GM18870 (cell line): ENCODE results near the gene PTGES2.
A peak's percentile ranks its signal among the peaks of the same experiment; 100 is the strongest.
"Not testable (repeated sequence)": the region's sequence is repeated elsewhere in the genome, so short reads cannot be mapped to it uniquely, and the experiment has no call there.

Source experiments
- ATAC-seq: cut with Tn5 transposase; IDR thresholded peaks from one replicate; pipeline ENCODE4 v1.9.1; 2021; ENCODE audit warnings: moderate library complexity; ENCODE audit not compliant: unreplicated experiment

PTGES2 gene

DNA sequence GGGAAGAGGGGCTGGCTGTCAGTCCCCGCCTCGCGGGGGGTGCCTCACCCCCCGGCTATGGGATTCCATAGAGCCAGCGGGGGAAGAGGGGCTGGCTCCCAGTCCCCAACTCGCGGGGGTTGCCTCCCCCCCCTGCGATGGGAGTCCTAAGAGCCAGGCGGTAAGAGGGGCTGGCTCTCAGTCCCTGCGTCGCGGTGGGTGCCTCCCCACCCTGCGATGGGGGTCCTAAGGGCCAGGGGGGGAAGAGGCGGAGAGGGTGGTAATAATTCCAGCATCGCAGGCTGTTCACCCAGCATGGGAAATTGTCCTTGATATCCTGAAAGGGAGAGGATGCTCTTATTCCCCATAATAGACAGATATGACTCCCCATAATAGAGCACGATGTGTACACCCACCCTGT is 12.1 kb upstream of the PTGES2 start:
- ATAC-seq = no peak

GRCh38 chr9:128138001-128138400 is 10.5 kb upstream of the PTGES2 start:
- no peak for ATAC-seq

GRCh38 chr9:128136816-128137793 is 9.6 kb upstream of the PTGES2 start:
- ATAC-seq = no peak

DNA sequence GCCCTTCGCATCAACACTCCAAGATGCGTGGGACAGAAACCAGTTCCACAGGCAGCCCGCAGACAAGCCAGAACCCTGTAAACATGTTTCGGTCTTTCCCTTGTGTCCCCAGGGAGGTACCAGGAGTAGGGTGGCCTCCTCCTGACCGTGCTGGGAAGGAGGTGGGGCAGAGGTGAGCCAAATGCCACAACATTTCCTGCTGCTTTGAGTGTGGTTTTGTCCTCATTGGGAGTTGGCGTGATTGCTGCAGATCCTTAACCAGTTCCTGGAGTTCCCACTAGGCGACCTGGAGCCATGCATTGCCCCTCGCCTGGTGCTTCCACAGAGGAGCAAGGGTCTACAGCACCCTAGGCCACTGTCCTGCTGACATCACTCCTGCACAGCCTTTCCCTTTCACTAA is 8.0 kb upstream of the PTGES2 start:
- not testable (repeated sequence) for ATAC-seq

DNA sequence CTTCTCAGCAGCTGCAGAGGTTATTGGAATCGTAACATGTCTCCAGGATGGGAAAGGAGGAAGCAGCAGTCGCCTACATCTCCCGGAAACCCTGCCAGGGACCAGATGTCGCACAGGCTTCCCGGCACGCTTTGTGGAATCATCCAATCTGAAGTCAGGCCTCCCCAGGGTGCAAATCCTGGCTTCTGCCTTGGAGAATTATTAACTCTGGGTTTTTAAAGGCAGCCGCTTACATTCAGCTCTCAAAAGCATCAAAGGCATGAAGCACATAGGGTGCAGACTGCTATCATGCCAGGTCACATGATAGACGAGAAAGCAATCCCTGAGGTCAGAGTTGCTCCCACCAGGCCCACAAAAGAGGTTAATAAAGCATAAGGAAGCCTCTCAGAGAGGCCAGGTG is 4.6 kb upstream of the PTGES2 start:
- ATAC-seq = not testable (repeated sequence)

- ATAC-seq = not testable (repeated sequence)
Observed at GRCh38 chr9:128131346-128131745, 3.8 kb upstream of the PTGES2 start.

DNA sequence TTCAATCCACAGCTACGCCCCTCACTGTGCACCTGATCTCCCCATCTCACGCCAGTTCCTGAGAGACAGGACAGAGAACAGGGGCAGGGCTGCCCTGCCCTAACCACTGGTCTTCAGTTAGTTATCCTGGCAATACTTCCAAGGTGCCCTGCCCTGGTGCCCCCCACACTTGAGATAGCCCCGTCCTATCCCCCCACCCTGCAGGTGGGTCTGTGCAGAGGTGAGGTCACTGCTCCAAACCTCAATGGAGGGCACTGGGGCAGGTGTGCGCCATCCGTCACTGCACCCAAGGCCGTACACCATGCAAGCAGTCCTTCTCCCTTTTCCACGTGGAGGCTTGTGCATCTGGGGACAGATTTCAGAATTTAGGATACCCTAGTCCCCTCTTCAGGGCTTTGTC is 3.1 kb upstream of the PTGES2 start:
- not testable (repeated sequence) for ATAC-seq

- ATAC-seq = not testable (repeated sequence)
Observed at GRCh38 chr9:128129976-128130590, 2.6 kb upstream of the PTGES2 start.

GRCh38 chr9:128128836-128129590 is 1.5 kb upstream of the PTGES2 start:
- no peak for ATAC-seq

GRCh38 chr9:128127990-128128835 is 684 bp upstream of the PTGES2 start:
- ATAC-seq = peak; percentile 40

- no peak for ATAC-seq
Observed at GRCh38 chr9:128125580-128126354, 1.8 kb downstream of the PTGES2 start.

- ATAC-seq = no peak
Observed at GRCh38 chr9:128124873-128125579, 2.5 kb downstream of the PTGES2 start.

DNA sequence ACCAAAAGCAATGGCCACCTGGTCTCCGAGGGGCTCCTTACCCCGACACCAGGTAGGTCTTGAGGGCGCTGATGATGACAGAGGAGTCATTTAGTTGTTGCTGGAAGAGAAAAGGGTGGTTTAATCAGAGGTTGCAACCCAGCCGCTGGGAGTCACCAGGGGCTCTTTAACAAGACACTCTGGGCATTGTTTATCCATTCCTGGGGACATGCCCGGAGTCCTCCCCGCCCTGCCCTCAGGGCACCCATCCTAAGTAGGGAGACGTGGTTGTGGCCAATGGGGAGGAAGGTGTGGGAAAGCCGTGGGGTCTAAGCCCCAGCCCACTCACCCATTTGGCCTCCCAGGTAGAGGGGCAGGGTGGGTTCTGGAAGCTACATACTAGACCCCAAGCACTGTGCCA is 3.1 kb downstream of the PTGES2 start:
- no peak for ATAC-seq

DNA sequence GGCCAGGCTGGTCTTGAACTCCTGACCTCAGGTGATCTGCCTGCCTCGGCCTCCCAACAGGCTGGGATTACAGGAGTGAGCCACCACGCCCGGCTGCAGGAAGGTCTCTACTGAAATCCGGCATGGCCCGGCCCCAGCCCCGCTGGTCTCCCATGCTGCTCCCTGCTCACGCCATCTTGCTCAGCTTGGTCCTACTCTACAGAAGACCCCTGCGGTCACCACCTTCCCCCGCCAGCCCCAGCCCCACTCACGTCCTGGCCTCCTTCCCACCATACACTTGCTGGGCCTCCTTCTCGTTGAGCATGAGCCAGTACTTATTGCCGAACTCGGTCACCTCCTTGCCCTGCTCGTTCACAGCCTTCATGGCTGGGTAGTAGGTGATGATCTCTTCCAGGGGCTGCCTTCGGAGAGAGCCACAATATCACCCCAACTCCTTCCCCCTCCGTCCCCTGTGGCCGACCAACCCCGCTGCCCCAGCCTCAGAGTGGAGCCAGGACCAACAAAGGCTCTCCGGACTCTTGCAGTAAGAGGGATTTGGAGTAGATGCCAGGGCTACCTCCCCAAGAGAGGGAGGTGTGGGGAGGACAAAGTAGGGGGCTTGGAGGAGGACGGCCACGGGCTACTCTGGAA is 4.0 kb downstream of the PTGES2 start:
- ATAC-seq = no peak

DNA sequence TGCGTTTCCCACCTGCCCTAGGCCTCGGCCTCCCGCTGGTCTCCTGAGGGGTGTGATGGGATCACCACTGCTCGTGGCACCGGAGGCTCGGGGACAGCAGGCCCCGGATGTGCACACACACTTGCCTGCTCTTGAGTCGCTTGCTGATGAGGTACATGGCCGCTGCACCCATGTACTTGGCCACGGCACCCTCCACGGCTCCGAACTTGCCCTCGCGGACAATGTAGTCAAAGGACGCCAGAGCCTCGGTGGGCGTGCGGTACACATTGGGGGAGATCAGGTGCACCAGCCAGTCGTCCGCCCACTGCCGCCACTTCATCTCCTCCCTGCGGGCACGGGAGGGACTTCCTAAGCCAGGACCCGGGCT is 4.7 kb downstream of the PTGES2 start:
- ATAC-seq = no peak

- ATAC-seq = no peak
Observed at GRCh38 chr9:128121924-128122808, 5.4 kb downstream of the PTGES2 start.

GRCh38 chr9:128121466-128121810 is 6.1 kb downstream of the PTGES2 start:
- ATAC-seq = no peak
